Fibroblast of skin of back (primary cell): ENCODE results near the gene AP2B1.
"Not testable (repeated sequence)": the region's sequence is repeated elsewhere in the genome, so short reads cannot be mapped to it uniquely, and the experiment has no call there.

ENCODE experiments used
- DNase-seq: peaks from one replicate; pipeline ENCODE4 v3.0.0-alpha.2; 2013

AP2B1 gene

DNA sequence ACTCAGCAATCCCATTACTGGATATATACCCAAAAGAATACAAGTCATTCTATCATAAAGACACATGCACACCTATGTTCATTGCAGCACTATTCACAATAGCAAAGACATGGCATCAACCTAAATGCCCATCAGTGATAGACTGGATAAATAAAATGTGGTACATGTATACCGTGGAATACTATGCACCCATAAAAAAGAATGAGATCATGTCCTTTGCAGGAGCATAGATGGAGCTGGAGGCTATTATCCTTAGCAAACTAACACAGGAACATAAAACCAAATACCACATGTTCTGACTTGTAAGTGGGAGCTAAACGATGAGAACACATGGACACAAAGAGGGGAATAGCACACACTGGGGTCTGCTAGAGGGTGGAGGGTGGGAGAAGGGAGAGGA lies 116.2 kb downstream of the AP2B1 start:
- not testable (repeated sequence) for DNase-seq

DNA sequence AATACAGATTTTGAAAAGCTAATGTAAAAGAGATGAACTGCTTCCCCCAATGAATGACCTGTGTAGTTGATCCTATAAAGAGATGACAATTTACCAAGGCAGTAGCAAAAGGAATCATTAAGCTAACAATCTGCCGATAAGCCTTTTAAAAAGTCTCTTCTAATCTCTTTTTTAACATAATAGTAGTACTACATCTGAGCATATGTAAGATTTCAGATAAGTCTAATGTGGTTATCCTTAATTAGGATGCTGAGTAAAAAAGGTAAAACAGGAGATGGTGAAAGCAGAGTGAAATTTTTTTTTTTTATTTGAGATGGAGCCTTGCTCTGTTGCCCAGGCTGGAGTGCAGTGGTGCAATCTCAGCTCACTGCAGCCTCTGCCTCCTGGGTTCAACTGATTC lies 118.1 kb downstream of the AP2B1 start:
- DNase-seq, result no peak

DNA sequence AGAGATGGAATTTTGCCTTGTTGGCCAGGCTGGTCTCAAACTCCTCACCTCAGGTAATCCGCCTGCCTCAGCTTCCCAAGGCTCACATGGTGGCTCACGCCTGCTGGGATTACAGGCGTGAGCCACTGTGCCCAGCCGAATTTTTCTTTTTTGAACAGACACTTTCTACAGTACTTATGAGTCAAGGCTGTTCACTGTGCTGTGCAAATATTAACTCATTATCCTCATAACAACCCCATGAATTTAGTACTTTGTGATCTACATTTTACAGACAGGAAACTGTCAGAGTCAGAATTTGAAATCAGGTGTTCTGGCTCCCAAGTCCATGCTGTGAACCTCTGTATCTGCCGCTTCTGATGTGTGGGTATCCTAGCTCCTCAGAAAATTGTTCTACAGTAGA lies 118.6 kb downstream of the AP2B1 start:
- no peak for DNase-seq

DNA sequence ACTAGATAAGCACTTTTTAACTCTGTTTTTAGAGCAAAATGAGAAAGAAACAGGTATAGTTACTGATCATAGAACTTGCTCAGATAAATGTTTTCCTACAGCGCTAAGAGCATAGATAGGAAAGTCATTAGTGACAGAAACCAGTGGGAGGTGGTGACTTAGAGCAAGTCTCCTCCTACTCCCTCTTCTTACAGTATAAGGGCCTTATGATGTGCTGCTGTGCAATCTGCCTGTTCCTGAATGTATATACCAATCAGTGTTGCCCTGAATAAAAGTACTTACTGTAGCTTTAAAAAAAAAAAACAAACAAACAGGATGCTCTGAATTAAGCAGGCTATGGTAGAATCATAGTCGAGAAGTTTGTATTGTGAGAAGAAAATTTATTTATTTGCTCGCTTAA lies 121.0 kb downstream of the AP2B1 start:
- no peak for DNase-seq

DNA sequence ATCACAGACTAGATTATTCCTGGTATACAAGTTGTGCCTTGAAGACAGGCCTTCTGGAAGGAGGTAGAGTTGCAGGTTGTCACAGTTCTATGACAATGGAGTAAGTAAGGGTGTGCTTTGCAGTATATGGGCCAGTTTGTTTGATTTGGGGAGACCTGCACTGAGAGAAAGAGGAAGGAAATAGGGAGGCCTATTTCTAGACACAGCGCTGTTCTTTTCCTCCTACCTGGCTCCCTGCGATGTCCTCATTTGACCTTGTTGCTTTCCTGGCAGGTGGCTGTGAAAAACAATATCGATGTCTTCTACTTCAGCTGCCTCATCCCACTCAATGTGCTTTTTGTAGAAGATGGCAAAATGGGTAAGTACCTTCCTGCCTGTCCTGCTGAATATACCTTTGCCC lies 121.8 kb downstream of the AP2B1 start:
- no peak for DNase-seq

DNA sequence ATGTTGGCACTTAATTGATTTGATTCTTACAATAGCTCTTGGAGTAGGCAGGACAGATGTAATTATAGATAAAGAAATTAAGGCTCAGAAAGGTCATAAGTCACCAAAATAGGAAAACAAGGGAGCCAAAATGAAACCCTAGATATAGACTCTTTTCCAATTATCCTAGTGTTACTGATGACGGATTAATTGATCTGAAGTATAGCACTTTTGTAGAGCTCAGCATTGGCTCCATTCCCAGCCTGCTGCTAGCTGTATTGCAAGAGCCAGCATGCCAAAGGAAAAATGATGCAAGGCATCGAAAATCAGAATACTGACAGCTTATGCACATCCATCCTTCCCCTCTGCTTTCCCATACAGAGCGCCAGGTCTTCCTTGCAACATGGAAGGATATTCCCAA lies 122.8 kb downstream of the AP2B1 start:
- DNase-seq, result peak; percentile 13

DNA sequence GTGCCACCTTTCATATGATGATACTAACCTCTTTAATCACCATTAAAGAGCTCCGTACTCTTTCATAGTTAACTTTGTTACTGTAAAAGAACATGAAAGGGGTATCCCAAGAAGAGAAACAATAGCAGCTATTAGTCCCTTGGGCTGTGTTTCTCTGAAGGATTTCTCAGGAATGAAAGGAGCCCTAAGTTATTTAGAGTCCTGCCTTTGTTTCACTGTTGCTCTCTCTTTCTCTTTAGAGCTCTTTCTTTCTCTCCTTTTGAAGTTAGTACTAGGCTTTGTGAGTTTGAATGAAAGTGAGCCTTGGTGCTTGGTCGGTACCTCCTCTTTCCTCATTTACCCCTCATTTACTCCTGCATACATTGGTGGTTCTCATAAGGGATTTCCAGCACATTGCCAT lies 123.8 kb downstream of the AP2B1 start:
- DNase-seq, result no peak

DNA sequence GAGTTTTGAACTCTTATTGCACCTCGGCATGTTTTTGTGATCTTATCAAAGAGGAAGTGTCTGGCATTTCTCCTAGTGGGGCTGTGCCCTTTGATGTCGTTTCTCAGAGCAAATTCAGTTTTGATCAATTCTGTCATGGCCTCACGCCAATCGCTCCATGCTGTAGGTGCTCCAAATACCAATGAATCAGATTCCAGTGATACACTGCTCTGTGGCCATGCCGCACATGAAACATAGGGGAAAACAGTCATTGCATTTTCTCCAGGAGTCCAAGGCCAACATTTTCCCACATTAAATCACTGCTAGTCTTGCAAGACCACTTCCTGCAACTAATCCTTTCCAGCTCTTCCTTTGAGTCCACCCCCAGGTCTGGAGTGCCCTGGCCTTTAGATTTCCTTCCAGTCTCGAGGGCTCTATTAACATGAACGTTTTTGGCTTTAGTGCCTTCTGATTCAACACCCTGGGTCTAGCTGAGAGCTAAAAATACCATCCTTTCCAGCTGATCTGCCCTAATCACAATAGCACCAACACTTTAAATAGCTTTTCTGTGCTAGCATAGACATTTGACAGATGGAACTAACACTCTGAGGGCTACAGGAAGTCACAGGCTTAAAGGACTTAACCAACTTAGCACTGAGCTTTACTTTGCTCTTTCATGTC lies 126.1 kb downstream of the AP2B1 start:
- DNase-seq, result peak; percentile 84

DNA sequence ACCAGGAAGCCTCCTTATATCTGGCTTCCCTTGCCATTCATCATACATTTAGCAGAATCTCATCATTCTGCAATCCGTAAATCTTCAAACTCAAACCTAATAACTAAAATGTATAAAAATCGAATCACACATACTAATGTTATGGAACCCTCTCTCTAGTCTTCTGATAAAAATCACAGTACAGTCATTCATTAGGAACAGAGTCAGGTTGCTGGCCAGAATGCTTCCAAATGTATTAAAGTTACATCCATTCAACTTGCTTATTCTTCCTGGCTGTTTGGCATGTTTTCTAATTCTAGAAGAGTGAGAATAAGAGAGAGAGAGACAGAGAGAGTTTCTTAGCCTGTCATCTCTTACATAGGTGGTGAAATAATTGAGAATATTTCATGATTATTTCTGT lies 127.9 kb downstream of the AP2B1 start:
- DNase-seq, result no peak

DNA sequence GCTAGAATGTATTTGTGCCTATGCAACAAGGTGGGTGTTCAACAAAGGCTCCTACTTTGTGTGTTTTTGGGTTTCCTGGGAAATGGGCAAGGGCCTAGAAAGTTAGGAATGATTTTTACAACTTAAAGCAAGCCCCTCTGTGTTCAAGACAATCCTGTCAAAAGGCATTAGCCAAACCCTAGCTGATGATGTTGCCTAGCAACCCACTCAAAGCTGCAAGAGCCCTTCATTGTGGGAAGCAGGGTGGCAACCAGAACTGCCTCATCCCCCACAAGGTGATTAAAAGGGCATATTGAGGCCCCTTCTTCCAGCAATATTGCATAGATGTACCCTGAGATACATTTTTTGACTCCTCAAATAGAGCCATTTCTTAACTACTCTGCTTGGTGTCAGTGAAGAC lies 128.3 kb downstream of the AP2B1 start:
- DNase-seq, result no peak

DNA sequence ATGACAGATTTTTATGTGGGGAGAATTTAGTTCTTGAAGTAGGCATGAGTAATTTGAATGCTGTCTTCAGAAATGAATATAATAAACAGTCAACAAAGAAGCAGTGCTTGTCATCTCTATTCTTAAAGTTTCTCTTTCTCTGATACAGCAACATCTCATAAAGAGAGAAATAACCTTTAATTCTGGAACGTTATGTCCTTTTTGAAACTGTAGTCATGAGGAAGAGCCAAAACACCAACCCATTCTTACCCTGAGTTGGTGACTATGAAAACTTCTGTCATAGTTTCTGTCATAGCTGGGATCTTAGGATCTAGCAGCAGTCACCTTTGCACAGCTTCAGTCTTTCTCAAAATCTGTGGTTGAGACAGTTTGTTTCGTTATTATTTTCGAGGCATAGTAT lies 129.1 kb downstream of the AP2B1 start:
- no peak for DNase-seq

DNA sequence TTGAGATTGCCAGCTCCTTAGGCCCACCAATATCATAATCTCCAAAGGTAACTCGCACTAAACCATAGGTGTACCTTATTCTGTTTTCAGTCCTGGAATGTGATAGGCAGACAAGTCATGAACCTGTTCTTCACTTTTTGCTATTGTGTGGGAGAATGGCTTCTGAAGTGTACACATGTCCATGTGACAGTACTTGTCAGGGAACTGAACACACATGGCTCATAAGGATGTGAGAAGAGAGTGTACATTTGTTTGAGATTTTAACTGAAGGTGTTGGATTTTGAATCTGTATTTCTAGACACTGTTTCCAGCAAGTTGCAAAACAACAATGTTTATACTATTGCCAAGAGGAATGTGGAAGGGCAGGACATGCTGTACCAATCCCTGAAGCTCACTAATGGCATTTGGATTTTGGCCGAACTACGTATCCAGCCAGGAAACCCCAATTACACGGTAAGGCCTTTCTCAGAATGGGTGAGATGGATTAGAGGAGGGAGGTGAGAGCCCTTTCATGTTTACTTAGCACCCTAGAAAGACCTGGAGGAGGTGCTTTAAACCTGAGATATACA lies 129.9 kb downstream of the AP2B1 start:
- DNase-seq, result no peak

DNA sequence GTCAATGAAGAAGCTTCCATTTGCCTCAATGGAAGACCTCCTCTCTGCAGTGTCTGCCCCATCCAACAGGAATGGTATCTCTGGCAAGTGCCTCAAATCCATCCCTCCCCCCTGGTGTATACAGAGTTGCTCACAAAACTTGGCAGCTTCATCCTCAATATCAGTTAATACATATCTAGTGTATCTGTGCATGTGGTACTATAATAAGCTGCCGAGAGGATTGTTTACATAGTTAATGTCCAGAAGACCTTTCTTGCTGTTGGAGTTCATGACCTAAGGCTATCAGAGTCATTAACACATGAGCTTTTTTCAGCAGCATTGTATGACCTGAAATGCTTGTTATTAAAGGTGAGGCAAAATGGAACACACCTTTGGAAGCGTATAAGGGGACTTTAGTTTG lies 130.4 kb downstream of the AP2B1 start:
- no peak for DNase-seq

DNA sequence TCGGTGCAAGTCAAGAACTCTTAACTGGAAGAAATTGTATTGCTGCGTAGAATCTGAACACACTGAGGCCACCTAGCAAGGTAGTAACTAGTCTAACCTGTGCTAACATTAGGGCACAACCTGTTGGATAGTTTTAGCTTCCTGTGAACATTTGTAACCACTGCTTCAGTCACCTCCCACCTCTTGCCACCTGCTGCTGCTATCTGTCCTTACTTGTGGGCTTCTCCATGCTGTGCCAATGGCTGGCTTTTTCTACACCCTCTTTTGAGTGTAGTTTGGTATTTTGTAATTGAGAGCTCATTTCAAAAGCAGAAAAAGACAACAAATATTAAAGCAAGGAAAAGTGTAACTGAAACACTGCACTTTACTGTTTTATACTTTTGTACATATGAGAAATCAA lies 136.6 kb downstream of the AP2B1 start:
- no peak for DNase-seq

DNA sequence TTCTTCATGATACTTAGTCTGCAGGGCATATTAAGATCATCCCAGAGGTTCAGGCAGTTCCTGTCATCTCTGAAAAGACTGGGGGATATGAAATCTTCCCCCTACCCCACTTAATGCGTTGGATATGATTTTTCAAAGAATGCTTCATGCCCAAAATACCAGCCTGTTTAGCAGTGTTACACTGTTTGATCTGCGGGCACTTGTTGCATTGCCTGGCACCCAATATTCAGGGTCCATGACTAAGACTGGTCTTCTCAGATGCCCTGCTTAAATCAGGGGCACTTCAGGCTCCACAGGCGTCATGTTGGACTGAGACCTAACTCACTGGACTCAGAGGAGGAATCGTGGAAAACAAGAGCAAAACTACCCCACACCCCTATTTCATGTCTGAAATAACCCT lies 137.9 kb downstream of the AP2B1 start:
- DNase-seq, result no peak

DNA sequence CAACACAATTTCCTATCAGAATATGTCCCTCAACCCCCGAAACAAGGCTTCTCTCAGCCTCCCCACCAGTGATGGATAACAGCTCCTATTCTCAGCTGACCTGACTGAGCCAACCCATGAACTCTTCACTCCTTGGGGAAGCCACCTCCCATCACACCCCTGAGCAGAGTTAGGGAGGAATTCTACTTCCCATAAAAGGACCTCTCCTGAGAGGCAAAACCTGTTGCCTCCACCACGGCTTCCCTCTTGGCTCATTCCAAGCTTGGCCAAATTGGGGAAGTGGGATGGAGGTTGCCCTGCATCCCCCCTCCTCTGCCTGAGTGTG lies 138.6 kb downstream of the AP2B1 start:
- no peak for DNase-seq

DNA sequence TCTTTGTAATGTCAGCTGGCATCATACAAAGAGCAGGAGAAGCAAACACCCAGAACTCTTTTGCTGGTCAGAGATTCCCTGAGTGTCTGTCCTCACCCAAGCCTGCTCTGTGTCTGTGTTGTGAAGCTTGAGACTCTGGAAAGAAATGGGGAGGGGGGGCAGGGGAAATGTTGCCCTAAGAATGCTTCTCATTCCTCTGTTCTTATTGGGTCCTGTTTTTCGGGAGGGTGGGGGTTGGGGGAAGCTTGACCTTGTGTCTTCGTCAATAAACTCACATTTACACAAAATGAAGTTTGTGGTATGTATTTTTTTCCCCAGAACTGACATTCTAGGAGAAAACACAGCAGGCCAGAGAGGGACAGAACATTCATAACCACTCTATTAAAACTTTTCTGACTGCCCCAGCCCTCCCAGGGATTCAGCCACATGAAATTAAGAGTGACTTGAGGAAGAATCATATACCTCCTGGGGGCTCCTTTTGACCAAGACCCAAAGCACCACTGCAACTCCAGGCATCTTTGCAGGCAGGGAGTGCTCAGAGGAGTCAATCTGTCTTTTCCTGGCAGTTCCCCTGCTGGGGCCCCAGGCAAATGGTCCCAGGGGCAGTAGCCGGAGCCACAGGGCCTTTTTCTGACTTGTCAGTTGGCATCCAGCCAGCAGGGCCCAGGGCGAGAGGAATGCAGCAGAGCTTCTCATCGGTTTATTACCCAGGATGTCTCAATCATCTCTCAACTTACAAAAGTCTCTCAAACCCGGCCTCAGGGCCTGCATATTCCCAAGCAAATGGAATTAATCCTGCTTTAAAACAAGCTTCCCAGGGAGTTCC lies 139.2 kb downstream of the AP2B1 start:
- peak; percentile 92 for DNase-seq

DNA sequence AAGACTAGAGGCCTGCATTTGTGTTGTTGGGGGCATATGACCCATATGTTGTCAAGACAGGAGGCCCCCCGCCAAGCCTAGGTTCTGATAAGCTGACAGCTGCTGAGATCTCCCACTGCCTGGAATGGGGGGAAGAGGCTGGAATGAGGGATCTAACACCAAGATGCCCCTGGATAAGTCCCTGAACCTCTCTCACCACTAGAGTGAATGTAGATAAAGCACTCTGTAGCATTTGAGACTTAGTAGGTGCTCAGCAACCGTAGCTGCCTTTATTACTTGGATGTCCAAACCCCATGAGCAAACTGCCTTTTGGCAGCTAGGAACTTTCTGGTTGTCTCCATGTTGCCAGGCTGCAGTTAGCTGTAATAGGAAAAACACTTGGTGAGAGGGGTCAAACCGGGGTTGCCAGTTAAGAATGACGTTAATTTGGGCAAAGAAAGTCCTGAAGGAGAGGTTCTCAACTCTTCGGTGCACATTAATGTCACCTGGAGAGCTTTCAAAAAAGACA lies 139.9 kb downstream of the AP2B1 start:
- DNase-seq, result no peak

DNA sequence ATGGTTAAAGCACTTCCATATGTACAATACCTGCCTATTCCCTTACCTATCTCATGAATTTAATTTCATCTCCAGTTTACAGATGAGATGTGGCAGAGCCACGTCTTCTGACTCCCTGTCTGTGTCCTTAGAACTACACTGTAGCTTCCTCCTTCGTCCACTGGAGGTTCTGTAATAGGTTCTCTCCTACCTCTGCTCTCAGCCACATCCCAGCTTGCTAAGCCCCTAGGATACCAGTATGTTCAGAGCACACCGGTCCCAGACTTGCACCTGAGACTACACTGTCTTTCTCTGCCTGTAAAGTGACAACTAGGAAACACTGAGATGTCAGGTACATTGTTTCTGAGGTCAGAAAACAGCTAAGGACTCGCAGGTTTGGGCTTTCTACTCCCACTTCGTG lies 140.5 kb downstream of the AP2B1 start:
- DNase-seq, result no peak

DNA sequence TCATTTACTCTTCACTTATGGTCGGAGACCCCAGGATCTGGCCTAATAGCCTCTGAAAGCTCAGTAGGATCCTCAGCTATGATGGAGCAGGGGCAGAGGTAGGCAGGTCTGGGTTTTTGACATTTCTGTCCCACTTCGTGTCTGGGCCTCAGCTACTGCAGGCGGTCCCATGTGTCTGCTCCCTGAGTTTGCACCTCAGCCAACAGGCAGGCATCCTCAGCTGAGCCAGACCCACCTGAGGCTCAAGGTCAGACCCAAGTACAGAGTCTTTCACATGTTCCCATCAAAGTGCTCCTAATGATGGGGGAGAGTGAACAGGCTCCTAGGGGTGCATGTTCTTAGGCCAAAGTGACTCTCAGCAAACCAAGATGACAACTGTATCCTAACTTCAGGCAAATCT lies 141.4 kb downstream of the AP2B1 start:
- DNase-seq, result no peak

DNA sequence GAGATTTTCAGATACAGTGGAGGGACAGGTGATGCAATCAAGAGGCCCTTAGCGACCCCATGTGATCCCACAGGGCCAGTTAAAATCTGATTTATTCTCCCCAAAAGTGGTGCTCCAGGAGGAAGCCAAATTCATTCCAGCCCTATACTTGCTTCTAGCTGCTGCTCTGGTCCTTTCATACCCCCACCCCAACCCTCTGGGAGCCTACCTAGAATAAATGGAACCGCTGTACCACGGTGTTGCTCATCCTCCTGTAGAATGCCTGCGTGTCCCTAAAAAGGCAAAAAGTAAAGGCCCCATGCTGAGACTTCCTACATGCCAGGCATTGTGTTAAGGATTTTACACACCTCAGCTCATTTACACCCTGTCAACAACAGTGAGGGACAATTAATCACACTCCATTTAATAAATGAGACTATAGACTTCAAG lies 142.3 kb downstream of the AP2B1 start:
- no peak for DNase-seq

DNA sequence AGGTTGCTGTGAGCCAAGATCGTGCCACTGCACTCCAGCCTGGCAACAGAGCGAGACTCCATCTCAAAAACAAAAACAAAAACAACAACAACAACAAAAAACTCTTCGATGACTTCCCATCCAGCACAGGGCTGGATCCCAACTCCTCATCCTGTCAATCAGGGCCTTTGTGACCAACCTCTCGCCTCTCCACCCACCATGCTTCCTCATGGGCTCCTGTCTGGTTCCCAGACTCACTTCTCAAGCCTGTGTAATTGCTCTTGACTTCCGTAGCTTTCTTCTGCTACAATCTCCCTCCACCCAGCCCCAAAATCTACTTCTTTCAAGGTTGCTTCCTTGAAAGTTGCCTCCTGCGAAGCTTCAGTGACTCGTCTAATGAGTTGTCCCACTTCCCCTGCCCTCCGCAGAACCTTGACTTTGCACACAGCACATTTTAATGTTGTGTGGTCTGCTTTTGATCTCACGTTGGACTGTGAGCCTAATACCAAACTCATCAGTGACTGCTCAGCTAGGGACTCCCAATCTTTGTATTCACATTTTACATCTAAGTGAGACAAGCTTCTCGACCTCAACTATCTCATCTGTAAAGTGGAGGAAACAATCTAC lies 143.4 kb downstream of the AP2B1 start:
- no peak for DNase-seq

DNA sequence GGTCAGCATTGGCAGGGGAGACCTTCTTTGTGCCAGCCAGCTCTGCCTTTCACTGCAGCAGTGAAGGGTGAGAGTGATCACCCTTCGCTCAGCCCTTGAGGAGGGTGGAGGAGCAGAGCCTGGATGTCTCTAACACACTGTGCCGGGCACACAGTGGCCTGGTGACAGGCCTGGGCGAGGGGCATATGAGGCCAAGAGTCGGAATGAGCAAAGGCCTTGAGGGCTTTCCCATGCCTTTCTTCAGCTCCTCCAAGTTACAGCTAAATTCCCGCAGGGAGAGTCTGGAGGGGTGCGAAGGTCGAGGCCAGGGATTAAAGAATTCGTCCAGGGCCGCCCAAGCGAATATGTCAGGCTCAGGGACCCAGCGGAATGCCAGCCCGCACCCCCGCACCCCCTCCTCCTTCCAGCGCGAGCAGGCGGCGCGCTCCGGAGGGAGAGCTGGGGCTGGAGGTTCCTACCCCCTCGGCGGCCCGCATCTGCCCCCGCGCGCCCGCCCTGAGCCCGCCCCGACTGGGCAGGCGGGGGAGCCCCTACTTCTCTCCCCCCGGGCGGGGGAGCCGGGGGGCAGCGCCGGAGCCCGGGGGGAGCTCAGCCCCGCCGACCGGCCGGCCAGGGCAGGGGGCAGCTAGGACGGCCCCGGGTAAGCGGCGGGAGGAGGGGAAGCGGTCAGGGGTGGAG lies 144.3 kb downstream of the AP2B1 start, which contains the start of gene RASL10B:
TSS of gene RASL10B (plus strand) at position 401 of the 678 bp plus-strand sequence. CDS start 3,546 bp downstream, outside the sequence.
- peak; percentile 32 for DNase-seq
